Left renal cortex interstitium (tissue), 4 donors: Measurements from ENCODE around the gene KRTAP10-1. TPM values are rescaled to one million over a fixed set of nuclear protein-coding genes. Genes with fewer than 3 reads are reported as not detected.
"Not testable (repeated sequence)": the region's sequence is repeated elsewhere in the genome, so short reads cannot be mapped to it uniquely, and the experiment has no call there.

Experiments
- DNase-seq, 4 donors: peaks; one replicate each; pipeline ENCODE4 v3.0.0-alpha.2; 2013; ENCODE audit warnings: low read depth in 4 of 4, low spot score in 2 of 4, missing footprints in 1 of 4
- polyA plus RNA-seq, 4 donors: library from polyadenylated mRNA; unstranded; fragments of 120-200 nt; gene quantifications; one replicate each; pipeline ENCODE4 v1.2.1, GENCODE V29; 2013; ENCODE audit not compliant: insufficient read length in 4 of 4

Gene KRTAP10-1
- polyA plus RNA-seq, 4 donors, result not detected

DNA sequence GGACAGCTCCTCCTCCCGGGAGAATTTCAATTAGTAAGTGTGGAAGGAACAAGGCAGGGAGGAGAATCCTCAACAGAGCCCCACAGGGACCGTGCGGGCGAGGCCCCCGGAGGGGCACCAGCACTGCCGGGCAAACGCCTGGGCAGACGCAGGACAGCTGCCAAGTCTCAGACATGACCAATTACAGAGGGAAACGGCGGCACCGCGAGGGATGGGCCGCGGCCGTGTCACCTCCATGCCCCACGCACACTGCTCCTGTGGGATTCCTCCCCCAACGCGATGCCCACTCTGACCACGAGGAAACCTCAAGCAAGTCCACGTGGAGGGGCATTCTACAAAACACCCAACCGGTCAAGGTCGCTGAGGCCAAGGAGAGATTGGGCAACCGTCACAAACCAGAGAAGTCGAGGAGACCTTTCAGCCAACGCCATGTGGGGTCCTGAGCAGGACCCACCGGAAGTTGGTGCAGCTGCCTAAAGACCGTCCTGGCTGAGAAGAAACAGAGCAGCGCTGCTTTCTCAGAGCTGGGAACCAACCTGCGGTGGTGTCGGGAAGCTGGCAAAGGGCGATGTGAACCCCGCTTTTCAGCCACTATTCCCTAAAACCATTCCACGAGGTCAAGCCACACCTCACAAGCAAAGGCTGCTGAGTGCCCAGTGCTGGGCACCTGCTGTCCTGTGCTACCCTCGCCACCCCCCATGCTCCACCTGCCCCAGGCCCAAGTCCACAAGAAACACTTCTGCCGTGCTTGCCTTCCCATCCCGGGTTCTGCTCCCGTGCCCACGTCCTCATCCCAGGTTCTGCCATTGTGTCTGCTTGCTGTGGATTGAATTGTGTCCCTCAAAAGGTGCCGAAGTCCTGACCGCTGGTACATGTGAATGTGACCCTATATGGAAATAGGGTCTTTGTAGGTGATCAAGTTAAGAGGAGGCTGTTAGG, 32.1 kb upstream of the KRTAP10-1 start:
- DNase-seq, result no peak

DNA sequence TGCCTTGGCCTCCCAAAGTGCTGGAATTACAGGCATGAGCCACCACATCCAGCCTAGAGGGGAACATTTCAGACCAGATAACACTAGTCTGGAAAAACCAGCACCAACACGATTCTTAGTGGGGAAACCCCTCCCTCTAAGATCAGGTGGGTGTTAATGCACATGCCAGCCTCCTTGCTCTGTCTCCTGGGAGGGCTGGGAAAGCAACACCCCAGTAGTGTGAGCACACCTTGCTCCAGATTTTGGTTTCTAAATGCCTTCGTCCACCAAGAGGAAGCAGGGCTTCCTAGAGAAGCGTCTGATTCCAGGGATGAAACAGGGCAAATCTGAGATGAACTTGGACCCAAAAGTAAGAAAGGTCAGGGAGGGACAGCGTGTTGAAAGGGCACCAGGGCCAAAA, 31.3 kb upstream of the KRTAP10-1 start:
- no peak for DNase-seq

DNA sequence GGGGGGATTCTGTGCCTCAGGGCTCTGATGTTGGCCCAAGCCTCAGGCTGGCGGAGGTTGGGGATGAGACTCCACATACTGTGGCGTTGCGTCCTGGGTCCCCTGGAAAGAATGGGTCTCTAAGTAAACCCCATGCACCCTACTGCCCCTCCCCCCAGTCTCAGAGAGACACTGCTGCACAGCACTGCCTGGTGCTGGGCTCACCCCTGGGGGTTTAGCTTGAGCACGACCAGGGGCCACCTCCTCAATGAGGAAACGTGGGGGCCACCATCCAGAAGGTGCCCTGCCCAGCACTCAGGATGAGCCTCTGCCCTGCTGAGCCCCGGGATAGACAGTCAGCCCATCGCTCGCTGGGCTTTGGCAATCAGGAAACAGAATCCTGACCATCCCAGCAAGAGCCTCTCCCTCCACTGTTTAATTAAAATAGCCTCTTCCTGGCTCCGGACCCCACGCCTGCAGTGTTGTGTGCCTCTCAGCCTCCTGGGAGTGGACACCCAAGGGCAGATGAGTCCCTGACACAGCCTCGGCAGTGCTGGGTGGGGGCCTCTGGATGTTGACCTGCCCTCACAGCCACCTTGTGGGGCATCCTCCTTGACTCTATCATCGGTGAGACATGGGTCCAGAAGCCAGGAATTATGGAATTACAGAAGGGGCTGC, 30.0 kb upstream of the KRTAP10-1 start:
- DNase-seq, result no peak

DNA sequence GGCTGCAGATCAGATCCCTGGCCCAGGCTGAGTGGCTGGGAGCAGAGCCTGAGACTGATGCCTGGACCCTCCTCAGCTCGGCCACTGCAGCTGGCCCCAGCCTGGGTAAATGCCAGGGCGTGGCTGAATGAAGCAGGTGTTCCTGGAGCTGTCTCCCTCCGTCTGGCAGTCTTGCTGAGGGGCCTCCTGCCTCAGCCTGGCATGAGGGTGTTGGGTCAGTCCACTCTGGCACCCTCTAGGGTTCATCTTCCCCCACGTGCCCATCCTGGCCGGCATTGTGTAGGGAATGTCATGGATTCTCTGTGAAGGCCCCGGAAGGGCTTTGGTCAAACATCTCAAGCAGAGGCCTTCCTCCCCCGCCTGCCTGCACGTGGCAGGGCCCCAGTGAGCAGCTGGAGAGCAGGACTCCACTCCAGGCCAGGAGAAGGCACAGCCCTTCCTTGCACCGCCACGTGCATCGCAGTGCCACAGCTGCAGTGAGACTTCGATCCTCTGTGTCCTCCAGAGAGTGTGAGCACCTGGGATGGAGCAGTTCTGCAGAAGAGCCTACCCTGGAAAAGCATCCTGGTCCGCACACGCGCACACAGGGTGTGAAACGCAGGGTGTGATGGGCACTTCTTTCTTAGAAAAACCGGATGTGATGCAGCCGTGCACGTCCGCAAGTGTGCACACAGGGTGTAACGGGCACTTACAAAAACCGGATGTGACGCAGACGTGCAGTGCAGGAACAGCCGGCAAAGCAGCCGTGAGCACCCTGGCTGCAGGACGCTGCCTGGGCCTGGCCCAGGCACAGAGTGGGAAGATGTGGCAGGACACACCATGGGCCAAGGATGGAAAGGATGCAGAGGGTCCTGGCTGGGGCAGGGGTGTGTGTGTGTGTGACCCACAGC, 28.9 kb upstream of the KRTAP10-1 start:
- no peak for DNase-seq

DNA sequence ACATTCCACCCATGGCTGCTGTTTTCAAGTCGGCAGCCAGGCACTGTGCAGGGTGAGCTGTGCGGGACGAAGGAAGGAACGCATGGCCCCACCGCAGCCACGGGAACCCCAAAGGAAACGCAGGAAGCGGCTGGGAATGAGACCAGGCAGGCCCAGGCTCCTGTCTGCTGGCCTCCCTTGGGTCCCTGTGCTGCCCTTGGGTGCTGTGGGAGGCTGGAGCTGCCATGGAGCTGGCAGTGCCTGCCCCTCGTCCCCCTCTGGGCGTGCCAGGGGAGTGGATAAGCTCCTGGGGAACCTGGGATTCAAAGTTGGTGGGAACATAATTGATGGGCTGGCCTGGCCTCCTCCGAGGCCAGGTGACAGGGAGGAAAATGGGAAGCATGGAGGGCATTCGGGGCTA, 28.3 kb upstream of the KRTAP10-1 start:
- no peak for DNase-seq

DNA sequence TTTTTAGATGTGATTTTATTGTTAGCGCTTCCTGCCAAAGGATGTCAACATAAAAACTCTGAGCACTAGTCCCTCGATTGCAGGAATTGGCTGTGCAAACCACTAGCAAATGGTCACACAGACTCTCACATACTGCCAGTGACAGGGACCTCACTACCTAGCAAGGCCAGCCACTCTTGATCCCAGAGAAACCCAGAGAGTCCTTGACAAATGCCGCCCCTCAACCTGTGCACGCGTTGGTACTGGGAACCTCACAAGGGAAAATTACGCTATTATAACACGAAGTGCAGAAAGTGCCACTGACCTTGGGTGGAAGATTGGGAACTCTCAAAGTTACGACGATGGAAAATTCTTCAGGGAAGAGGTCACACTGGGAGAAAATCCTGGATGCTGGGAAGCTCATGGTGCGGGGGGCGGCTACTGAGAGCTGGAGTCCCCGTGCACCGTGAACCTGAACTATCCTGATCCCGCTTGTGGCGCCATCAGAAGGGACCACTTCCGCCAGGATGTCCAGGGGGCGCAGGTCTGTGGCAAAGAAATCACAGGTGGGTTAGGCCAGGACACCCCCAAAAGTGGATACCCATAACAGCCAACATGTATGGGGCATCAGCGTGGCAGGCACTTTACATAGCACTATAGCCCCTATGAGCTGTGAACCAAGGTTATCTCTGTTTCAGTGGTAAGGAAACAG, 27.6 kb upstream of the KRTAP10-1 start:
- DNase-seq, result no peak

DNA sequence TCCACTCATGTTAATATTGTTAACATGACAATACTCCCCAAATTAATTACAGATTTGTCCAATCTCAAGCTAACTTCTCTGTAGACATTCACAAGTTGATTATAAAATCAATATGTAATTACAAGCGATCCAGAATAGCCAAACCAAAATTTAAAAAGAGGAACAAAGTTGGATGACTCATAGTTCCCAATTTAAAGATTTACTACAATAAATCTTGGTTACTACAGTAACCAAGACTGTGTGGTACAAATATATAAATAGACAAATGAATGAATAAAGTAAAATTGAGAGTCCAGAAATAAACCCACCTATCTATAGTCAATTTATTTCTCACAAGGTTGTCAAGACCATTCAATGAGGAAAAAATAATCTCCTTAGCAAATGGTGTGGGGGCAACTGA, 26.4 kb upstream of the KRTAP10-1 start:
- no peak for DNase-seq

DNA sequence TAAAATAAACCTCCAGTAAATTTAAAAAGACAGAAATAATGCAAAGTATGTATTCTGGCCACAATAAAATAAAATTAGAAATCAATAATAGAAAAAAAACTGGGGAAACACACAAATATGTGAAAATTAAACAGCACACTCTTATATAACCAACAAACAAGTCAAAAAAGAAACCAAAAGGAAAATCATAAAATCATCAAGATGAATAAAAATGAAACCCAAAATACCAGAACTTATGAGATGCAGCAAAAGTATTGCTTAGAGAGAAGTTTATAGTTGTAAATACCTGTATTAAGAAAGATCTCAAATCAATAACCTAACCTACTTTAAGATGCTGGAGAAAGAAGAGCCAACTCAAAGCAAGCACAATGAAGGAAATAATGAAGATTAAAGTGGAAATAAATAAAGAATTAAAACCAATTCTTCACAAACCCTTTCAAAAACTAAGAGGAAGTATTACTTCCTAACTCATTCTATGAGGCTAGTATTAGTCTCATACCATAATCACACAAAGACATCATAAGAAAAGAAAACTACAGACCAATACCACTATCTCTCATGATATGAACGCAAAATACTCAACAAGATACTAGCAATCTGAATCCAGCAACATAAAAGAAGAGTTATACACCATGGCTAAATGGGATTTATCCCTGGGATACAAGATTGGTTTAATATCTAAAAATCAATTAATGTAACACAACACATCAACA, 25.0 kb upstream of the KRTAP10-1 start:
- no peak for DNase-seq

DNA sequence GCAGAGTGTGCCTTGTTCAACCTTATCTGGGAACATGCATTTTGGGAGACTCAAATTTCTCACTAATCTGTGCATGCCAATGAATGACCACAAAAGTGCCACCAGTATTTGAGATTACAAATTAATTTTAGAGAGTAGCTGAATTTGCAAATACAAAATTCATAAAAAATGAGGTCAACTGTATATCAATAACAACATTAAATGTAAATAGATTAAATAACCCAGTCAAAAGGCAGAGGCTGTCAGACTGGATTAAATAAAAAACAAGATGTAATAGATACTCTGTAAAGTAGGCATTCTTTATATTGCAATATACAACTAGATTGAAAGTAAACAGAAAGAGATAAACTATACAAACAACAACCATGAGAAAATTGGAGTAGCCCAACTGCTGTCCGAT, 24.1 kb upstream of the KRTAP10-1 start:
- no peak for DNase-seq

DNA sequence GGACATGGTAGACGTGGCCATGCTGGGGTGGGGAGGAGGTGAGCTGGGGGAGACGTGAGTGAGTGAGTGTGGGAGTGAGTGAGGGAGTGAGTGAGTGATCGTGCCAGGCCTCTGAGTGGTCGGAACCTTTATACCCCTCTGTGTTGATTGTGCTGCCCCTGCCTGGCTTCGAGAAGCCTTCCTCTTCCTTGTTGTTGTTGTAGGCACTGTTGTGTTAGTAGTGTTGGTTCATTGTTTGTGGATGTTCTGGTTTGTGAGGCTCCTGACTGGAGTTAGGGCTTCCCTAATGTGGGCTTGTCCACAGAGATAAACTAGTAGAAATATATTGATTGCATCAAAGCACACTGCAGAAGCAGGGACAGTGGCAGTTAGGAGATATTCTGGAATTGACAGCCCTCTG, 18.7 kb upstream of the KRTAP10-1 start, which contains the start of gene KRTAP10-3:
KRTAP10-3 (minus strand) TSS at position 101 of the 400 bp plus-strand sequence; CDS start at position 21, 80 bp downstream.
- no peak for DNase-seq

DNA sequence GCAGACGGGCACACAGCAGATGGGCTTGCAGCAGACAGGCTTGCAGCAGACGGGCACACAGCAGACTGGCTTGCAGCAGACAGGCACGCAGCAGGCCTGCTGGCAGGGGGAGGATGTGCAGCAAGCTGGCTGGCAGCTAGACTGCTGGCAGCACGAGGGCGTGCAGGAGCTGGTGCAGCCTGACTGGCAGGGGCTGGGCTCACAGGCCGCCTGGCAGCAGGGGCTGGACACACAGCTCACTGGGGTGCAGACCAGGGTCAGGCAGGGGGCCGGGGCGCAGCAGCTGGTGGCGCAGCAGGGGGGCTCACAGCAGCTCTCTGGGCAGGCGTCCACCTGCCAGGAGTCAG, 18.3 kb upstream of the KRTAP10-1 start:
- DNase-seq, result not testable (repeated sequence)

DNA sequence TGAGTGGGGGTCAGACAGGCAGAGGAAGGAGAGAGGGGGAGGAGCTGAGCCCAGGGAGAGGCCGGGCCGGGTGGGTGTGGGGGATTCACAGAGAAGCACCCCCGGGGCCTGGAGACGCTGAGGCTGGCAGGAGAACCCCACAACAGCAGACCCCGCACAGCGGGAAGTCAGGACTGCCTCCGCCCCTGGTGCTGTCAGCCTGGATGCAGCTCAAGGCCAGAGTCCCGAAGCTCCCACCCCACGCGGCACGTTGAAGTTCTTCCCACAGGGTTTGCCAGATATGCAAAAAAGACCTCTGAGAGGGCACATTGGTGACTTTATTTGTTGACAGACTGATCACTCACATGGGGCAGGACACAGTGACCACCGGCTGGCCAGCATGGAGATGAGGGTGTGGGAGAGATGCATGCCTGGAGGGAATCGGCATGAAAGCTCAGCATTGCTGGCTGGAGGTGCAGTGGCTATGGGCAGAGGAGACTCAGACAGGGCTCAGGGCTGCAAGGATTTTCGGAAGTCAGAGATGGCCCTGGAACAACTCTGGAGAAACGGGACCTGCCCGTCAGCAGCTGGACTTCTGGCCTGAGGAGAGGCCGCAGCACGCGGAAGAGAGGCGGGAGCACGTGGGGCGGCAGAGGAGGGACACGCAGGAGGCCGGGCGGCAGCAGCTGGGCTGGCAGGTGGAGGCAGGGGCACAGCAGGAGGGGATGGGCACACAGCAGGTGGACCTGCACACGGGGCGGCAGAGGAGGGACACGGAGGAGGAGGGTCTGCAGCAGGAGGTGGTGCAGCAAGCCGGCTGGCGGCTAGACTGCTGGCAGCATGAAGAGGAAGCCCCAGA, 17.7 kb upstream of the KRTAP10-1 start:
- DNase-seq, result no peak

DNA sequence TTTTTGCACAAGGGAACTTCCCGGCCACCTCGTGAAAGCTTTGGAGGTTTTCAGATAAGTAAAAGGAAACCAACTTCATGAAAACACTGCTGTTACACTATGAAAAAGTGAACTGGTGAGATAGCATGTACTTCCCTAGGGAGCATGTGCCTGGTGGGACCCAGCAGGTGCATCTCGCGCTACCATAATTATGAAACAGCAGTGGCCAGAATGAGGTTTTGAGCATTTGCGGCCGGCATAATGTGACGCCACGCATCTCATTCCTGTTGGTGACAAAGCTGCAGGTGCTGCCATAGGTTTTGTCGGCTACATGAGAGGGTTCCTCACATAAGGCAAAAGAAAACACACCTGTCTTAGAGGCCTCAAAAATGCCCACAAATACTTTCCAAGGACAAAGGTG, 16.9 kb upstream of the KRTAP10-1 start:
- DNase-seq, result no peak

DNA sequence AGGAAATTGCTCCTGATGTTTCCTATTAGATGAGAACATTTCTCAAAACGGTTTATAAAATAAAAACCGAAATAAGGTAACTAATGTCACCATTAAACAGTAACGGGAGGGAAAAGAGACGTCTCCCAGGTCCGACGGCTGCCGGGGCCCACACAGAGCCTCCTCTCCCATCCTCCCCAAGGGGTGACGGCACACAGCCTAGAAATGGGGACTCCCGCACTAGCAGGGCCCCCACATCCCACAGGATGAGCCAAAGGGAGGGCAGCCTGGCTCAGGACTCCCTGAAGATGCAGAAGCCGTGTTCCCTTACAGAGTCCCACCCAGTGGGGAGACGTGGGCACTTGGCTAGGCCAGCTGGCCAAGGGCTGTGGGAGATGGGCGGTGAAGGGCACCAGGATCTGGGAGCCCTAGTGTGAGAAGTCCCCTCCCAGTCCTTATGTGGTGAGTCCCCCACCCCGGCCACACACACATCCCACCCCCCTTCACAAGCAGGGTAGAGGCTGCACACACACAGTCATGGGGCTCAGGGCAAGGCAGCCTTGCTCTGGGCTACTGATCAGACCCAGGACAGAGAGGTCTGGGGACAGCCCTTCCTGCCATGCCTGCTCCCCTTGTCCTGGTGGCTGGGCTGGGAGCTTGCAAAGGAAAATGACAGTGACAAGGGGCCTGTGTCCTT, 15.3 kb upstream of the KRTAP10-1 start:
- no peak for DNase-seq

DNA sequence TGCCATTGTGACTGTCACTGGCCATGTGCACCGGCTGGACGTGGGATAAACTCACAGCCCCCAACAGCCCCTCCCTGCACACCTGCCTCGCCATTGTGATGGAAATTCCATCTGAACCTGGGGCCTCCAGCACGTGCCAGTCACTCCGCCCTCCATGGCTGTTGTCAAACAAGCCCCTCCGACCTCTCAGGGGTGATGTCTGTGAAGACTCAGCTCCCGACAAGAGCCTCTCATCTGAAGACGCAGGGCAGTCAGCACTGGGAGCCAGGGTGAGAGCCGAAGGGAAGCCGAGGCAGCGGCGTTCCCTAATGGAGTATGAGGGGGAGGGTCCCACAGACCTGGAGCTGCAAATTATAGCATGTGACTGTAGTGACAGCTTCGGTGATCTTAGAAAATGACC, 12.7 kb upstream of the KRTAP10-1 start:
- no peak for DNase-seq

DNA sequence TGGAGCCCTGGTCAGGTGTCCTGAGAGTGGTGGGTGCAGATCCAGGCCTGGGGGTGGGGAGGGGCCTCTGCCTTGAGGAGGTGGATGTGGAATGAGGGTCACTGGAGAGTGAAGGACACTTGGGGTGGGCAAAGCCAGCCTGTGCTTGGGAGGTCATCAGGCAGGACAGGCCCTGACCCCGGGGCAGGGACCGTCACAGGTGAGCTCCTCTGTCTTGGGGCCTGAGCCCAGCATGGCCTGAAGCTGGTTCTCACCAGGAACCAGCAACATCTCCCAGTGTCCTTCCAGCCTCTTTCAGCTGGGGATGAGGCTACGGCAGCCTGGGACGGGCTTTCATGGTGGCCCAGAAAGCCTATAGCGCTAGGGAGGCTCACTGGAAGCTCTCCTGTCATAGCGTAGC, 12.1 kb upstream of the KRTAP10-1 start:
- no peak for DNase-seq

DNA sequence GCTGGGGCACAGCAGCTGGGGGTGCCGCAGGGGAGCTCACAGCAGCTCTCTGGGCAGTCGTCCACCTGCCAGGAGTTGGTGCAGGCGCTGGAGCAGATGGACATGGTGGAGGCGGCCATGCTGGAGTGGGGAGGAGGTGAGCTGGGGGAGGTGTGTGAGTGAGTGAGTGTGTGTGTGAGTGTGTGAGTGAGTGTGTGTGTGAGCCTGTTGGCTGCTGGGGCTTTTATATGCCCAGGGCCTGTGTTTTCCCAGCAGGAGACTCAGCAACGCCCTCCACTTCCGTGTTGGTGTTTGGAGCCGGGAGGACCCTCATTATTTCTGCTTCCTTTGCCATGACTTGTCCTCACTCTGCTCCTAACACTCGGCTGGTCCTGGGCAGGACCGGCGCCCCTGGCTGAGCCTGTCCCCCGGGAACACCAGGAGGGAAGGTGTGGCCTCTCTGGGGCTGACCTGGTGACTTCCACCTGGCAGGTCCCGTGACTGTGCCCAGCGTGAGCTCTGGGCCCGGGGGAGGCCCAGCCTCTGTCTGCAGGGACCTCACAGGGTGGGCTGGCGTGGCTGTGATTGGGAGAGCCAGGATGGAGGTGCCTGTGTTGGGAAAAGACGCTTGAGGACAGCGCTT, 11.5 kb upstream of the KRTAP10-1 start, which contains the start of gene KRTAP10-2:
KRTAP10-2 (minus strand) TSS at position 166 of the 622 bp plus-strand sequence; CDS start at position 119, 47 bp downstream.
- DNase-seq, result no peak

DNA sequence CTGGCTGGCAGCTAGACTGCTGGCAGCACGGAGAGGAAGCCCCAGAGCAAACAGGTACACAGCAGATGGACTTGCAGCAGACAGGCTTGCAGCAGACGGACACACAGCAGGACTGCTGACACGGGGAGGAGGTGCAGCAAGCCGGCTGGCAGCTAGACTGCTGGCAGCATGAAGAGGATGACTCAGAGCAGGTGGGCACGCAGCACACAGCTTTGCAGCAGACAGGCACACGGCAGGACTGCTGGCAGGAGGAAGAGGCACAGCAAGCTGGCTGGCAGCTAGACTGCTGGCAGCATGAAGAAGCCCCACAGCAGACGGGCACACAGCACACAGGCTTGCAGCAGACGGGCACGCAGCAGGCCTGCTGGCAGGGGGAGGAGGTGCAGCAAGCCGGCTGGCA, 10.8 kb upstream of the KRTAP10-1 start:
- no peak for DNase-seq
